Suppressor macrophage treated with lipopolysaccharide for 4 hours (primary cell): ENCODE results near the gene GPR32.
"Not testable (repeated sequence)": the region's sequence is repeated elsewhere in the genome, so short reads cannot be mapped to it uniquely, and the experiment has no call there.

Source experiments
- DNase-seq: peaks from one replicate; pipeline ENCODE4 v3.0.0-alpha.2; 2020

Gene GPR32, protein sequence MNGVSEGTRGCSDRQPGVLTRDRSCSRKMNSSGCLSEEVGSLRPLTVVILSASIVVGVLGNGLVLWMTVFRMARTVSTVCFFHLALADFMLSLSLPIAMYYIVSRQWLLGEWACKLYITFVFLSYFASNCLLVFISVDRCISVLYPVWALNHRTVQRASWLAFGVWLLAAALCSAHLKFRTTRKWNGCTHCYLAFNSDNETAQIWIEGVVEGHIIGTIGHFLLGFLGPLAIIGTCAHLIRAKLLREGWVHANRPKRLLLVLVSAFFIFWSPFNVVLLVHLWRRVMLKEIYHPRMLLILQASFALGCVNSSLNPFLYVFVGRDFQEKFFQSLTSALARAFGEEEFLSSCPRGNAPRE

DNA sequence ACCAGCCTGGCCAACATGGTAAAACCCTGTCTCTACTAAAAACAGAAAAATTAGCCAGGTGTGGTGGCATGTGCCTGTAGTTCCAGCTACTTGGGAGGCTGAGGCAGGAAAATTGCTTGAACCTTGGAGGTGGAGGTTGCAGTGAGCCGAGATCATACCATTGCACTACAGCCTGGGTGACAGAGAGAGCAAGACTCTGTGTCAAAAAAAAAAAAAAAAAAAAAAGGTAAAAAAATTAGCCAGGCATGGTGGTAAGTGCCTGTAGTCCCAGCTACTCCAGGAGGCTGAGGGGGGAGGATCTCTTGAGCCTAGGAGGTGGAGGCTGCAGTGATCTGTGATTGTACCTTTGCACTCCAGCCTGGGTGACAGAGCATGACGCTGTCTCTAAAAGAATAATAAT lies at the start of gene GPR32:
Gene GPR32, plus strand, starts transcription at position 301 of the 400 bp plus-strand sequence. CDS start 137 bp downstream, outside the sequence.
- not testable (repeated sequence) for DNase-seq

- peak; percentile 24 for DNase-seq
Observed at GRCh38 chr19:50720921-50721381, 49.3 kb upstream of the GPR32 start.

- no peak for DNase-seq
Observed at GRCh38 chr19:50721441-50722137, 48.7 kb upstream of the GPR32 start.

DNA sequence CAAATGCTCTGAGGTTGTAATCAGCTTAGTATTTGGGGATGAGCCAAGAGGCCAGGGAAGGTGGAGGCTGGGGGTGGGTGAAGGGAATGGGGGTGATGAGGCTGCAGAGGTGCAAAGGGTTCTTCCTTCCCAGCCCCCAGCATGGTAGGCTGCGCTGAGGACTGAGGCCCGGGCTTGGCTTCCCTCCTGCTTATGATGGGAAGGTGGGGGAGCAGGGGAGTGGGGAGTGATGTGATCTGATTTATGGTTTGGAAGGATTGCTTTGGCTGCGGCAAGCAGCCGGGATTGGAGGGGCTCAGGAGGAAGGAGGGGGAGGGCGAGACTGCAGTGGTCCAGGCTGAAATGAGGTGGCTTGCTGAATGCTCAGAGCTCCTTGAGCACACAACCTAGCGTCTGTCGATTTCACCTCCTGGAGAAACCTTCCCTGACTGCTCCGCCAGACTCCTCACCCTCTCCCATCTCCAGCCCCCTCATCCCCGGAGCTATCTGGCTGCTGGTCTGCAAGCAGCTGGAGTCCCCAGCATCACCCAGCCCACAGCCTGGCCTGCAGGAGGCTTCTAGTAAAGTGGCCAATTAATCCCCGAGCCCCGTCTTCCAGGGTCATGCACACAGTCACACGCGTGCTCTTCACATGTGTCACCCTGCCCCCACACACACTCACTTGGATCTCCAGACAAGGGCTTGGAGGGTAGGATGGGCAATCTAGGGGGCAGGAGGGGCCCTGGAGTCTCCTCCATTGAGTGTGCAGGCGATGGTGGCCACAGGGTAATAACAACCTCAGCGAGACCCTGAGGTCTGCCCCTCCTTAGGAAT lies 47.9 kb upstream of the GPR32 start:
- no peak for DNase-seq

GRCh38 chr19:50723069-50723468 lies 47.2 kb upstream of the GPR32 start, which contains the start of gene CLEC11A:
CLEC11A (plus strand) TSS chr19:50723364; CDS start chr19:50723526, 162 bp downstream.
- DNase-seq: peak; percentile 29

DNA sequence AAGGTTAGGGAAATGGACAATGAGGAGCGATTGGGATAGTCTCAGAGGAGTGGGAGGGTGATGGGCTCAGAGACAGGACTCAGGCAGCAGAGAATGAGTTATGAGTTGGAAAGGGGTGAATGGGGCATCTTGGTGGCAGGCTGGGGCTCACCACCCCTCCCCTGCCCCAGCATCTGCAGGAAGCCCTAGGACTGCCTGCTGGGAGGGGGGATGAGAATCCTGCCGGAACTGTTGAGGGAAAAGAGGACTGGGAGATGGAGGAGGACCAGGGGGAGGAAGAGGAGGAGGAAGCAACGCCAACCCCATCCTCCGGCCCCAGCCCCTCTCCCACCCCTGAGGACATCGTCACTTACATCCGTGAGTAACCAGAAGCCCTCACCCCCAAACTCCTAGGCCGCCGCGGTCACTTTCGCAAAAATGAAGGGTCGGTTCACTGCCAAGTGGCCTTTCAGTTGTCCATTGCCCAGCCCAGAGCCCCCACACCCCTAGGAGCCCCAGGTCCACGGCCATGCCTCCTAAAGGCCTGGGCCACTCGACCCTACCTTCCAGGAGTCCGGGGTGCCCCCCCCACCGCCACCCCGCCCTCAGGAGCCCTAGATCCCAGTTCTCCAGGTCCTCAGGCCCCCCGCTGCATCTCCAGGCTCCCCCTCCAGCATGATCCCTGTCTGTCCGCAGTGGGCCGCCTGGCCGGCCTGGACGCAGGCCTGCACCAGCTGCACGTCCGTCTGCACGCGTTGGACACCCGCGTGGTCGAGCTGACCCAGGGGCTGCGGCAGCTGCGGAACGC lies 46.3 kb upstream of the GPR32 start:
- DNase-seq: no peak

- peak; percentile 98 for DNase-seq
Observed at GRCh38 chr19:50724522-50725217, 45.6 kb upstream of the GPR32 start.

DNA sequence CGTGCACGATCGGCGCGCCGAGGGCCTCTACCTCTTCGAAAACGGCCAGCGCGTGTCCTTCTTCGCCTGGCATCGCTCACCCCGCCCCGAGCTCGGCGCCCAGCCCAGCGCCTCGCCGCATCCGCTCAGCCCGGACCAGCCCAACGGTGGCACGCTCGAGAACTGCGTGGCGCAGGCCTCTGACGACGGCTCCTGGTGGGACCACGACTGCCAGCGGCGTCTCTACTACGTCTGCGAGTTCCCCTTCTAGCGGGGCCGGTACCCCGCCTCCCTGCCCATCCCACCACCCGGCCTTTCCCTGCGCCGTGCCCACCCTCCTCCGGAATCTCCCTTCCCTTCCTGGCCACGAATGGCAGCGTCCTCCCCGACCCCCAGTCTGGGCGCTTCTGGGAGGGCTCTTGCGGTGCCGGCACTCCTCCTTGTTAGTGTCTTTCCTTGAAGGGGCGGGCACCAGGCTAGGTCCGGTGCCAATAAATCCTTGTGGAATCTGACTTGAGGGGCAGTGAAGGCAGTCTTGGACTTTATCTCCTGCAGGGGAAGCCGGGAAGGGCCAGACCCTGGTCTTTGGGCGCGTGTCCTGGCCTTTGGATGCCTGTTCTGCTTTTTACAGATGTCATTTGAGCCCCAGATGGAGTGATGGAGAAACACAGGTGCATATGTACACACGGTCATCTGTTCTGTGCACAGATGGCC lies 44.9 kb upstream of the GPR32 start:
- no peak for DNase-seq

DNA sequence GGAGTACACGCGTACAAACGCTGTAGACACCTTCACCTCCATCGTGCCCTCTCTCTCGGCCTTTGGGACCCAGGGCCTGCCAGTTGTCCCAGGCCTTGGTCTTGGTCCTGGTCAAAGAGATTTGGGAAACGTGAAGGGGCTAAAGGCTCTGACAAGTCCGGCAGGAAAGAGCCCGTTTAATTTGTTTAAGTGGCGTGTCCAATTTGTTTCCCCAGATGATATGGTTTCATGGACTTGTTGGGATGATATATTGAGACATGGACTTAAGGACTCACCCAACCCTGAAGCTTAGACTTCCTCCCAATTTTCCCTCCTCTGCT lies 44.4 kb upstream of the GPR32 start:
- no peak for DNase-seq

DNA sequence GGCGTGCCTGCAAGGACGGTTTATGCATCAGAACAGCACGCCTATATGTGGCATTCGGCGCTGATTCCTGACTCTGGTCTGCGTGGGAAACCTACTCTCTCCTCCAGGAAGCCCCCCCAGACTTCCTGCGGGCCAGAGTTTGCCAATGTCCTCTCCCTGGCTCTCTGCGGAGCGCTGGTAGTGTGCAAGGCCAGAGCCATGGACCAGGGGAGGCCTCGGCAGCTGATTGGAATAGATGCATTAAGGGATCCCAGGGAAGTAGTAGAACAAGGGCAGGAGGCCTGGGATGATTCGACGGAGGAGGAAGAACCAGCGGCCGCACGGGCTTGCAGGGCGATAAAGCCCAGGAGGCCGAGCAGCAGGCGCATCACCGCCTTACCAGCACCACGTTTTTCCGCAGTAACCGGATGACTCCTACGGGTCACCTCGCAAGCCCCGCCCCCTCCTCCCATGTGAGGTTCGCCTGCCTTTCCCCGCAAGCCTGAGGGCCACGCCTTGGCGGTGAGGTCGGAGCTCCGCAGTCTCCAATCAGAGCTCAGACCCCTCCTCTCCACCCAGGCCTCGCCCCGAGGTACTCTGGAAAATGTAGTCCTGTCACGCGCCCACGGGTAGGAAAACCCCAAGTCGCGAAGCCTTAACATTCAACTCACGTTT lies 42.1 kb upstream of the GPR32 start:
- DNase-seq: peak; percentile 68

- DNase-seq: no peak
Observed at GRCh38 chr19:50729894-50730293, 40.4 kb upstream of the GPR32 start.

DNA sequence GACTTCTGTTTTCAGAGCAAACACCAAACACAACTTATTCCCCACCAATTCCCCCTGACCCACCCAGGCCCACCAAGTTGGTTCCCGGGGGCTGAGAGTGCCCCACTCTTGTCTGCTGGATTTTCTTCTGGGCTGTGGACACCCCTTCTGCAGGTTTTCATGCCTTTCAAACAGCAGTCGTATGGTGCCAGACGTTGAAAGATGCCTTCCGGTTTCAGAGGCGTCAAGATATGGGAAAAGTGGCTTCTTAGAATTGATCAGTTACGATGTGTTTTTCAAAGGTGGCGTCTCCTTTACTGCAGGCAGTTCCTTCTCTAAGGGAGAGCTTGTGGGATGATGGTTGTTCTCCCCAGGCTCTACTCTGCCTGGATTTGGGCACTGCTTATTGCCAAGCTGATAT lies 34.4 kb upstream of the GPR32 start:
- no peak for DNase-seq

DNA sequence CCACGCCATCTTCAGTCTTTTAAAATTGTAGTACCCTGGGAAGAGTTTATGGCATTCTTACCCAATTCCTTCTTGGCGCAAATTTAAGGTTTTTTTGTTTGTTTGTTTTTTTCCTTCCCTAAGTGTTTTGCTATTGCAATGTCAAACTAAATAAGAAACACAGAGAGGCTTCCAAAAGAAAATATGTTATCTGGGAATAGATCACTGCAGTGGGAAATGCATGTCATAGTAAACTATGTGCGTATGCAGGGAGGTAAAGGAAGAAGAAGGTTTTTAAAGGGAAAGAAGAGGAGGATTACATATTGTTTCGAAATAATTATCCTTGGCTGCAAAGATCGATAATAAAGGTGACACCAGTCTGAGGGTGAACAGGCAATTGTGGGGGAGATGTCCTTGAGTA lies 33.9 kb upstream of the GPR32 start:
- DNase-seq: no peak

DNA sequence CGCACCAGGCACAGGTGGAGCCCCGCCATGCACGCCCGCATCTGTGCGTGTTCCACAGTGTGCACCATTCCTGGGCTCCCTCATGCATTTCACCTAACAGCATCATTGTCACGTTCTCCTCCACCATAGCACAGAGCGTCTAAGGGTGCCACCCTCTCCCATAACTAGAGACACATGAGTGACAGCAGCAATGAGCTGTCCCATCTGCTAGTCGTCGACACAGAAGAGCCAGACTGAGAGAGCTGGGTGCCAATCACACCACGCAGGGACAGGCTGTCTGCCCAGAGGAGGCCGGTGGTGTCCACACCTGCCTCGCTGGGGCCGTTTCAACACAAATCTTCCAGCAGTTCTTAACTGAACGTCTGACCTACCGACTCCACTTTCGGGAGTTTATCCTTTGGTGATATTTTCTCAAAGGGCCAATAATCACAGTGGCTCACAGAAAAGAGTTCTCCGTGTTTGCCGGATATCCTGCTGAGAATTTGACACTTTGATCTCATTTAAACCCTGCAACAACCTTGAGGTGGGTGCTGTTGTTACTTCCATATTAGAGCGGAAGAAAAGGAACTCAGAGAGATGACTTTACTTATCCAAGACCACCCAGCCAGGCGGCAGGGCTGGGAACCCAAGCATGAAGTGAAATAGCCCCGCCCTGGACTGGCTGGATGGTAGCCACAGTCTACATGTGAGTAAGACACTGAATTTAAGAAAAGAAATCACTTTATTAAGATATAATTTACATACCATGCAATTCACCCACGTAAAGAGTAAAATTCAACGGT lies 30.9 kb upstream of the GPR32 start:
- no peak for DNase-seq

DNA sequence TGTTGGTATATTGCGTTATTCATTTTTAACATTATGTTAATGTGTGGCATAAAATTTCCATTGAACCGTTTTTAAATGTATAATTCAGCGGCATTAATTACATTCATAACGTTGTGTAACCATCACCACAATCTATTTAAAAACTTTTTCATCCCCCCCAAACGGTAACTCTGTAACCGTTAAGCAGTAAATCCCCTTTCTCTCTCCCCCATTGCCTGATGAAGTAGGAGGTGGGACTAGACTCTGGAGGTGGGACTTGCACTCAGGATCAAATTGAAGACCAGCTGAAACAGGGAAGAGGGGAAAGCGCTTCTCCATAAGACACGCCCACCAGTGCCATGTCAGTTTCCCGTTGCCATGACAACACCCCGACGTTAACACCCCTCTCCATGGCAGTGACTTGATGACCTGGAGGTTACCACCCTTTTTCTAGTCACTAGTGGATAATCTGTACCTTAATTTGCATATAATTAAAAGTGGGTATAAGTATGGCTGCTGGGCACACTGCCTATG lies 30.3 kb upstream of the GPR32 start:
- no peak for DNase-seq

DNA sequence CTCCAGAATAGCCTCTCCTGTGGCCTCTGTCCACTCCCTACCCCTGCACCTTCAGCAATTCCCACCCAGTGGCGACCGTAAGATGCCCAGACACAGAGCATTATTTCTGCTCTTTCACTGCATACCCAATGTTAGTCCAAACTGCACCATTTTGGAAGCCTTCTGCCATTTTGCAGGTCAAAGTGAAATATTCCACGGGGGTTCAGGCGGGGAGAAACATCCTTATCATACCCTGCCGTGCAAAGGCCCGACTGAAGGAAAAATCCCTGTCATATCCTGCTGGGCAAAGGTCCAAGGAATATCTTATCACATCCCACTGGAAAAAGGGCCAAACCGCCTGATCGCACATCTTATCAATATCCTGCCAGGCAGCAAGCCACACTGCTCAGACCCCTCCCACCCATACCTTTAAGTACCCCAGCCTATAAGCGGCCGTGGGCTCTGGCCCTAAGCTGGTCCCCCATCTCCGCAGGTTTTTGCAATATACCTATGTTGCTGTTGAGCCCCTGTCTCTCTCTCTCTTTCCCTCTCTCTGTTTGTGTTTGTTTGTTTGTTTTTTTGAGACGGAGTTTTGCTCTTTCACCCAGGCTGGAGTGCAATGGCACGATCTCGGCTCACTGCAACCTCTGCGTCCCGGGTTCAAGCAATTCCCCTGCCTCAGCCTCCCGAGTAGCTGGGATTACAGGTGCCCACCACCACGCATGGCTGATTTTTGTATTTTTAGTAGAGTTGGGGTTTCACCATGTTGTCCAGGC lies 28.9 kb upstream of the GPR32 start:
- no peak for DNase-seq

DNA sequence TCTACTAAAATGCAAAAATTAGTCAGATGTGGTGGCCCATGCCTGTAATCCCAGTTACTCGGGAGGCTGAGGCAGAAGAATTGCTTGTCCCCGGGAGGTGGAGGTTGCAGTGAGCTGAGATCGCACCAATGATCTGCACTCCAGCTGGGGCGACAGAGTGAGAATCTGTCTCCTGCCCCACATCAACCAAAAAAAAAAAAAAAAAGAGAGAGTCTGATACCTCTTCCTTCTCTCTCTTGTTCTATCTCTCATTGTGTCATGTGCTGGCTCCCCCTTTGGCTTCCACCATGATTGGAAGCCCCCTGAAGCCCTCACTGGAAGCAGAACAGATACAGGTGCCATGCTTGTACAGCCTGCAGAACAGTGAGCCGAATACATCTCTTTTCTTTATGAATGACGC lies 26.7 kb upstream of the GPR32 start:
- DNase-seq: no peak

- no peak for DNase-seq
Observed at GRCh38 chr19:50745221-50745620, 25.0 kb upstream of the GPR32 start.

- DNase-seq: not testable (repeated sequence)
Observed at GRCh38 chr19:50747141-50747540, 23.1 kb upstream of the GPR32 start.
